Karpas-422 (cell line): ENCODE measurements around the gene C12orf57. TPM values are rescaled to one million over a fixed set of nuclear protein-coding genes. Genes with fewer than 3 reads are reported as not detected.
A peak's percentile ranks its signal among the peaks of the same experiment; 100 is the strongest.

ENCODE experiments used
- DNase-seq: peaks from one replicate; pipeline ENCODE4 v3.0.0-alpha.2; 2015
- H2AFZ ChIP-seq: fragments of 200-600 bp; sonication (generic); 2 replicates; pipeline ENCODE4 v1.6.1; 2014; ENCODE audit warnings: antibody characterized with exemption, low read length, mixed read lengths
- H3K27ac ChIP-seq: fragments of 200-600 bp; sonication (generic); 2 replicates; pipeline ENCODE4 v1.5.1; 2014; ENCODE audit warnings: mild to moderate bottlenecking, low read length, moderate library complexity
- H3K27me3 ChIP-seq: fragments of 200-600 bp; sonication (generic); 2 replicates; pipeline ENCODE4 v1.6.1; 2014; ENCODE audit warnings: low read length, mixed read lengths
- H3K36me3 ChIP-seq: fragments of 200-600 bp; sonication (generic); 2 replicates; pipeline ENCODE4 v1.6.1; 2014; ENCODE audit warnings: low read length, mixed read lengths; ENCODE audit not compliant: insufficient read depth
- H3K4me1 ChIP-seq: fragments of 200-600 bp; sonication (generic); 2 replicates; pipeline ENCODE4 v1.6.1; 2014; ENCODE audit warnings: mild to moderate bottlenecking, low read length, mixed read lengths
- H3K4me2 ChIP-seq: fragments of 200-600 bp; sonication (generic); 2 replicates; pipeline ENCODE4 v1.6.1; 2014; ENCODE audit warnings: low read length, low read depth, mild to moderate bottlenecking; ENCODE audit not compliant: poor library complexity, severe bottlenecking
- H3K4me3 ChIP-seq: fragments of 200-600 bp; sonication (generic); 2 replicates; pipeline ENCODE4 v1.5.1; 2014; ENCODE audit warnings: mild to moderate bottlenecking, antibody characterized with exemption, low read length, mixed read lengths
- H3K79me2 ChIP-seq: fragments of 200-600 bp; sonication (generic); 2 replicates; pipeline ENCODE4 v1.6.1; 2014; ENCODE audit warnings: mild to moderate bottlenecking, low read length, mixed read lengths
- H3K9ac ChIP-seq: fragments of 200-600 bp; sonication (generic); 2 replicates; pipeline ENCODE4 v1.6.0; 2014; ENCODE audit warnings: low read length
- H3K9me2 ChIP-seq: fragments of 200-600 bp; sonication (generic), shearing (Covaris generic); replicated peaks from 2 replicates; pipeline ENCODE4 v1.6.0; 2014; ENCODE audit warnings: mild to moderate bottlenecking, low read length, moderate library complexity; ENCODE audit not compliant: insufficient read depth
- H3K9me3 ChIP-seq: fragments of 300-700, 200-600 bp; sonication (generic); 2 replicates; pipeline ENCODE4 v1.6.1; 2014; ENCODE audit warnings: low read length, mixed read lengths
- H4K20me1 ChIP-seq: fragments of 200-600 bp; sonication (generic); 2 replicates; pipeline ENCODE4 v1.6.1; 2014; ENCODE audit warnings: mild to moderate bottlenecking, antibody characterized with exemption, low read length, low read depth; ENCODE audit not compliant: insufficient read depth
- total RNA-seq: library from RNA; depleted of rRNA; stranded (reverse); fragments of >200 nt; shearing (Covaris generic); gene quantifications from 2 replicates; pipeline ENCODE4 v1.2.3, GENCODE V29; 2014; ENCODE audit warnings: low replicate concordance; rRNA removed

The C12orf57 gene, protein sequence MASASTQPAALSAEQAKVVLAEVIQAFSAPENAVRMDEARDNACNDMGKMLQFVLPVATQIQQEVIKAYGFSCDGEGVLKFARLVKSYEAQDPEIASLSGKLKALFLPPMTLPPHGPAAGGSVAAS
- 264 and 402 TPM in 2 replicates for total RNA-seq

DNA sequence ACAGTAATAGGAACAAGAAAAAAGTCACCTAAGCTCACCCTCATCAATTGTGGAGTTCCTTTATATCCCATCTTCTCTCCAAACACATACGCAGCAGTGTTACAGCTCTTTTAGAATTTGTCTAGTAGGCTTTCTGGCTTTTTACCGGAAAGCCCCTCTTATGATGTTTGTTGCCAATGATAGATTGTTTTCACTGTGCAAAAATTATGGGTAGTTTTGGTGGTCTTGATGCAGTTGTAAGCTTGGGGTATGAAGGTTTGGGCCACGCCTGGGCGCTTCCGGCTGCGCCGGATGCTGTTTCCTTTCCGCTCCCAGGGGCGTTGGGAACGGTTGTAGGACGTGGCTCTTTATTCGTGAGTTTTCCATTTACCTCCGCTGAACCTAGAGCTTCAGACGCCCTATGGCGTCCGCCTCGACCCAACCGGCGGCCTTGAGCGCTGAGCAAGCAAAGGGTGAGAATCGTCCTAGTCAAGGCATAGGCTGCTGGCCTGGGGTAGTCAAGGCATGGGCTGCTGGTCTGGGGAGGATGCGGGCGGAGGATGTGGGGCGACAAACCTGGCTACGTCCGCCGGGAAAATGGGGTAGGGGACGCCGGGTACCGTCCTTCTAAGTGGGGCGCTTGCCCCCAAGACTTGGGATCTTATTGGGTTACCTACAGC, at the start of gene C12orf57, which contains the start of gene RNU7-1:
TSS of gene C12orf57 (plus strand) at position 301 of the 659 bp plus-strand sequence. CDS start at position 401, 100 bp downstream.
TSS of gene RNU7-1 (plus strand) at position 95 of the 659 bp plus-strand sequence.
- peak within 1 kb of the TSS; percentile 90 for H3K4me2 ChIP-seq
- DNase-seq = peak; percentile 90
- H3K4me3 ChIP-seq = peak within 1 kb of the TSS; percentile 92
- H3K4me1 ChIP-seq = peaks cover 42% of the 10 kb centered on the region
- H4K20me1 ChIP-seq = no peaks in the 10 kb centered on the region
- no peaks in the 10 kb centered on the region for H3K79me2 ChIP-seq
- H3K27ac ChIP-seq = peak within 1 kb of the TSS; percentile 93
- peak within 1 kb of the TSS; percentile 92 for H3K9ac ChIP-seq
- H2AFZ ChIP-seq = no peak within 1 kb of the TSS; the same call in 1 of the 2 replicates
- no peaks in the 10 kb centered on the region for H3K36me3 ChIP-seq
- no peaks in the 10 kb centered on the region for H3K9me2 ChIP-seq
- no peaks in the 10 kb centered on the region for H3K27me3 ChIP-seq
- no peaks in the 10 kb centered on the region for H3K9me3 ChIP-seq

DNA sequence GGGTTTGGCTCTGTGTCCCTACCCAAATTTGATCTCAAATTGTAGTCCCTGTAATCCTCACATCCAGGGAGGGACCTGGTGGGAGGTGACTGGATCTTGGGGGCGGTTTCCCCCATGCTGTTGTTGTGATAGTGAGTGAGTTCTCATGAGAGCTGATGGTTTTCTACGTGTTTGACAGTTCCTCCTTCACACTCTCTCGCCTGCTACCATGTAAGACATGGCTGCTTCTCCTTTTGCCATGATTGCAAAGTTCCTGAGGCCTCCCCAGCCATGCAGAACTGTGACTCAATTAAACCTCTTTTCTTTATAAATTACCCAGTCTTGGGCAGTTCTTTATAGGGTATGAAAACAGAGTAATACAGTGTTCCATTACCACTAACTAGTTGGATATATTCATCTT, 49.5 kb upstream of the C12orf57 start:
- H3K4me2 ChIP-seq = no peak overlapping the region
- H3K36me3 ChIP-seq = no peaks in the 10 kb centered on the region
- H2AFZ ChIP-seq = no peak overlapping the region
- no peak overlapping the region for H3K27ac ChIP-seq
- no peaks in the 10 kb centered on the region for H3K9me3 ChIP-seq
- no peaks in the 10 kb centered on the region for H3K27me3 ChIP-seq
- no peaks in the 10 kb centered on the region for H3K79me2 ChIP-seq
- DNase-seq = no peak
- no peak overlapping the region for H3K4me3 ChIP-seq
- H3K9ac ChIP-seq = no peak overlapping the region
- H3K9me2 ChIP-seq = no peaks in the 10 kb centered on the region
- H4K20me1 ChIP-seq = no peaks in the 10 kb centered on the region
- H3K4me1 ChIP-seq = peaks cover 14% of the 10 kb centered on the region

DNA sequence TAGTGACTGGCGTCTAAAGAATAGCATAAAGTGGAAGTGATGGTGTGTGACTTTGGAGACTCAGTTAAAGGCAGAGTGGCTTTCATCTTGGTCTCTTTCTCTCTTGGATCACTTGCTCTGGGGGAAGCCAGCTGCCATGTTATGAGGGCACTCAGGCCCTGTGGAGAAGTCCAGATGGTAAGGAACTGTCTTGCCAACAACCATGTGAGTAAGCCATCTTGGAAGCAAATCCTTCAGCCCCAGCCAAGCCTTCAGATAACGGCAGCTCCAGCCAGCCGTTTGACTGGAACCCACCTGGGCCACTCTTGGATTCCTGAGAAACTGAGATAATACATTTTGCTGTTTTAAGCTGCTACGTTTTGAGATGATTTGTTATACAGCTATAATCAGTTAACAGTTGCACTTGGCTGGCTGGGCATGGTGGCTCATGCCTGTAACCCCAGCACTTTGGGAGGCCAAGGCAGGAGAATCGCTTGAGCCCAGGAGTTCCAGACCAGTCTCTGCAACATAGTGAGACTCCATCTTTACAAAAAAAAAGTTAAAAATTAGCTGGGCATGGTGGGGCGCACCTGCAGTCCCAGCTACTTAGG, 46.9 kb upstream of the C12orf57 start:
- Histone ChIP-seq H4K20me1 (no peaks in the 10 kb centered on the region), H2AFZ (no peak overlapping the region), H3K36me3 (no peaks in the 10 kb centered on the region), H3K4me3 (no peak overlapping the region), H3K9ac (0 out of 2 replicates have a peak overlapping the region, but pooled peaks have one; percentile 7), H3K79me2 (no peaks in the 10 kb centered on the region), H3K4me2 (no peak overlapping the region), H3K4me1 (peaks cover 4% of the 10 kb centered on the region; the same call in 1 of the 2 replicates), H3K9me2 (no peaks in the 10 kb centered on the region), H3K27ac (no peak overlapping the region), H3K27me3 (no peaks in the 10 kb centered on the region), H3K9me3 (no peaks in the 10 kb centered on the region)
- no peak for DNase-seq

DNA sequence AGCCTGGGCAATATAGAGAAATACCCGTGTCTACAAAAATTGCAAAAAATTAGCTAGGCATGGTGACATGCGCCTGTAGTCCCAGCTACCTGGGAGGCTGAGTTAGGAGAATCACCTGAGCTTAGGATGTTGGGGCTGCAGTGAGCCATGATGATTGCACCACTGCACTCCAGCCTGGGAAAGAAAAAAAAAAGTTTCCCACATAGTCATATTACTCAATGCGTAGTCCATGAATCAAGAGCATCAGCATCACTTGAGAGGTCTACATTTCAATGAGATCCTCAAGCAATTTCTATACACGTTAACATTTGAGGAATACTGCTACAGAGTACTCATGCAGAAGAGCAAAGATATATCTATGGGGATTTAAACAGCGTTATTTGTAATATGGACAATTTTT, 44.4 kb upstream of the C12orf57 start:
- H3K9ac ChIP-seq = no peak overlapping the region
- H3K9me2 ChIP-seq = no peaks in the 10 kb centered on the region
- peaks cover 16% of the 10 kb centered on the region for H3K4me1 ChIP-seq
- no peak overlapping the region for H3K27ac ChIP-seq
- H3K79me2 ChIP-seq = no peaks in the 10 kb centered on the region
- no peak overlapping the region for H3K4me3 ChIP-seq
- no peak overlapping the region for H3K4me2 ChIP-seq
- no peak overlapping the region for H2AFZ ChIP-seq
- no peak for DNase-seq
- H3K9me3 ChIP-seq = no peaks in the 10 kb centered on the region
- H4K20me1 ChIP-seq = no peaks in the 10 kb centered on the region
- no peaks in the 10 kb centered on the region for H3K36me3 ChIP-seq
- no peaks in the 10 kb centered on the region for H3K27me3 ChIP-seq

DNA sequence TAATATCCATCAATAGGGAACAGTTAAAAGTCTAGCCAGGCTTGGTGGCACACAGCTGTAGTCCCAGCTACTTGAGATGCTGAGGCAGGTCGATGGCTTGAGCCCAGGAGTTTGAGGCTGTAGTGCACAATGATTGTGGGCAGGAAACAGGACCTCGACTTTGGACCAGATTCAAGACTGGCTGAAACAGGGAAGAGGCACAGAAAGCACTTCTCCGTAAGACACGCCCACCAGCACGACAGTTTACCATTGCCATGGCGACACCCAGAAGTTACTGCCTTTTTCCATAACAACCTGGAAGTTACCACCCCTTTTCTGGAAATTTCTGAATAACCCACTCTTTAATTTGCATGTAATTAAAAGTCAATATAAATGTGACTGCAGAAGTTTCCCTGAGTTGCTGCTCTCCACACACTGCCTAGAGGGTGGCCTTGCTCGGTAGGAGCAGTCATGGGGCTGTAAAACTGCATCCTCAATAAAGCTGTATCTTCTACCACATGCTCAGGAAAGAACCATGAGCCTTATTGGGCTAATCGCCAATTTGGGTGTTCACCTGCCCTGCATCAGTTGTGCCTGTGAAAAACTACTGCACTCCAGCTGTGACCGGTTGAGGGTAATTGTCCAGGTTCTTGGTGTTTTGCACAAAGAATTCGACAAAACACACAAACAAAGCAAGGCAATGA, 43.8 kb upstream of the C12orf57 start:
- no peak for DNase-seq
- Histone ChIP-seq H3K36me3 (no peaks in the 10 kb centered on the region), H3K4me1 (peaks cover 19% of the 10 kb centered on the region), H3K9ac (no peak overlapping the region), H3K9me2 (no peaks in the 10 kb centered on the region), H3K79me2 (no peaks in the 10 kb centered on the region), H2AFZ (no peak overlapping the region), H3K27ac (no peak overlapping the region), H3K9me3 (no peaks in the 10 kb centered on the region), H3K4me3 (no peak overlapping the region), H4K20me1 (no peaks in the 10 kb centered on the region), H3K27me3 (no peaks in the 10 kb centered on the region), H3K4me2 (no peak overlapping the region)

GRCh38 chr12:6902448-6902847, 41.4 kb upstream of the C12orf57 start:
- H3K36me3 ChIP-seq = no peaks in the 10 kb centered on the region
- H3K4me1 ChIP-seq = peaks cover 24% of the 10 kb centered on the region
- DNase-seq = no peak
- H3K27ac ChIP-seq = no peak overlapping the region
- no peaks in the 10 kb centered on the region for H3K9me2 ChIP-seq
- no peaks in the 10 kb centered on the region for H3K27me3 ChIP-seq
- H3K9ac ChIP-seq = no peak overlapping the region
- H4K20me1 ChIP-seq = no peaks in the 10 kb centered on the region
- no peak overlapping the region for H3K4me3 ChIP-seq
- no peaks in the 10 kb centered on the region for H3K79me2 ChIP-seq
- H3K9me3 ChIP-seq = no peaks in the 10 kb centered on the region
- H3K4me2 ChIP-seq = no peak overlapping the region
- H2AFZ ChIP-seq = no peak overlapping the region

GRCh38 chr12:6903722-6904121, 40.1 kb upstream of the C12orf57 start:
- Histone ChIP-seq H3K27me3 (no peaks in the 10 kb centered on the region), H3K9ac (0 out of 2 replicates have a peak overlapping the region, but pooled peaks have one; percentile 22), H3K36me3 (no peaks in the 10 kb centered on the region), H3K79me2 (no peaks in the 10 kb centered on the region), H3K4me2 (peak overlapping the region; percentile 84), H2AFZ (peak overlapping the region; percentile 88), H3K9me3 (no peaks in the 10 kb centered on the region), H3K9me2 (no peaks in the 10 kb centered on the region), H3K4me1 (peaks cover 24% of the 10 kb centered on the region), H4K20me1 (no peaks in the 10 kb centered on the region), H3K4me3 (peak overlapping the region; percentile 71; the same call in 1 of the 2 replicates), H3K27ac (no peak overlapping the region; the same call in 1 of the 2 replicates)
- DNase-seq = no peak
